ENCODE data around the gene GPATCH3. TPM values are rescaled to one million over a fixed set of nuclear protein-coding genes. Genes with fewer than 3 reads are reported as not detected.

The GPATCH3 gene
- total and polyA plus RNA-seq, 2 donors from 2014 or later = 15.8 TPM

GRCh38 chr1:26938004-26938658 lies 37.9 kb upstream of the GPATCH3 start:
- Histone ChIP-seq H3K27me3 (ENCODE audit: control insufficient read depth, insufficient read depth, low read length) (no peaks in the 10 kb centered on the region), H3K4me3 (ENCODE audit: low read length in 3 of 3) (no peak overlapping the region), H3K9me3 (ENCODE audit: control insufficient read depth in 2 of 3, insufficient read depth in 1 of 3, low read length in 3 of 3) (no peaks in the 10 kb centered on the region), H3K36me3 (ENCODE audit: control insufficient read depth in 2 of 3, insufficient read depth in 3 of 3, low read length in 3 of 3) (peaks cover 3 to 18% (median 12%) of the 10 kb centered on the region in 3 donors), H3K4me1 (ENCODE audit: control insufficient read depth in 2 of 3, insufficient read depth in 2 of 3, low read depth in 1 of 3, low read length in 3 of 3) (peaks cover 0 to 7% (median 2%) of the 10 kb centered on the region in 3 donors), H3K9ac (ENCODE audit: low read length in 3 of 3) (no peak overlapping the region), H3K27ac (ENCODE audit: low read depth in 2 of 2, low read length in 2 of 2) (no peak overlapping the region)
- intact Hi-C loops (cut with DNase I) = no loop called here
- TF ChIP-seq CTCF (IDR thresholded peaks at IDR 0.05; ENCODE audit: borderline replicate concordance, extremely low read depth, insufficient read depth) = no peak
- DNase-seq (no peak), FAIRE-seq (no peak)

GRCh38 chr1:26936823-26937222 lies 36.6 kb upstream of the GPATCH3 start:
- intact Hi-C loops (cut with DNase I) = no loop called here

GRCh38 chr1:26932531-26932930 lies 32.3 kb upstream of the GPATCH3 start:
- TF ChIP-seq CTCF (IDR thresholded peaks at IDR 0.05; ENCODE audit: borderline replicate concordance, extremely low read depth, insufficient read depth) = no peak
- Histone ChIP-seq H3K9ac (ENCODE audit: low read length in 3 of 3) (no peak overlapping the region), H3K9me3 (ENCODE audit: control insufficient read depth in 2 of 3, insufficient read depth in 1 of 3, low read length in 3 of 3) (no peaks in the 10 kb centered on the region), H3K36me3 (ENCODE audit: control insufficient read depth in 2 of 3, insufficient read depth in 3 of 3, low read length in 3 of 3) (peaks cover 5 to 7% (median 7%) of the 10 kb centered on the region in 3 donors), H3K4me3 (ENCODE audit: low read length in 3 of 3) (no peak overlapping the region), H3K4me1 (ENCODE audit: control insufficient read depth in 2 of 3, insufficient read depth in 2 of 3, low read depth in 1 of 3, low read length in 3 of 3) (no peaks in the 10 kb centered on the region), H3K27me3 (ENCODE audit: control insufficient read depth, insufficient read depth, low read length) (no peaks in the 10 kb centered on the region), H3K27ac (ENCODE audit: low read depth in 2 of 2, low read length in 2 of 2) (no peak overlapping the region)
- FAIRE-seq (no peak), DNase-seq (no peak)
- intact Hi-C loops (cut with DNase I) = no loop called here

More at GRCh38 chr1:26936823-26937222, 36.6 kb upstream of the GPATCH3 start:
- FAIRE-seq (no peak), DNase-seq (no peak)
- no peaks in the 10 kb centered on the region for H3K9me3 ChIP-seq (ENCODE audit: control insufficient read depth in 2 of 3, insufficient read depth in 1 of 3, low read length in 3 of 3)
- H3K27me3 ChIP-seq (ENCODE audit: control insufficient read depth, insufficient read depth, low read length) = no peaks in the 10 kb centered on the region
- peaks cover 0 to 7% (median 2%) of the 10 kb centered on the region in 3 donors for H3K4me1 ChIP-seq (ENCODE audit: control insufficient read depth in 2 of 3, insufficient read depth in 2 of 3, low read depth in 1 of 3, low read length in 3 of 3)
- no peak overlapping the region for H3K4me3 ChIP-seq (ENCODE audit: low read length in 3 of 3)
- H3K27ac ChIP-seq (ENCODE audit: low read depth in 2 of 2, low read length in 2 of 2) = no peak overlapping the region
- no peak overlapping the region for H3K9ac ChIP-seq (ENCODE audit: low read length in 3 of 3)
- peaks cover 2 to 7% (median 5%) of the 10 kb centered on the region in 3 donors for H3K36me3 ChIP-seq (ENCODE audit: control insufficient read depth in 2 of 3, insufficient read depth in 3 of 3, low read length in 3 of 3)
- no peak for TF ChIP-seq CTCF (IDR thresholded peaks at IDR 0.05; ENCODE audit: borderline replicate concordance, extremely low read depth, insufficient read depth)
